Panc1 (cell line): Measurements from ENCODE around the gene SLC26A3. TPM values are rescaled to one million over a fixed set of nuclear protein-coding genes. Genes with fewer than 3 reads are reported as not detected.

ENCODE experiments used
- ATAC-seq: fragments of 200-7000 bp; cut with Tn5 transposase; 2 replicates; pipeline ENCODE4 v1.9.1; 2020; ENCODE audit warnings: mild to moderate bottlenecking, moderate library complexity
- BruUV-seq: library from RNA; stranded (reverse); fragments of 400-500 nt; replicated peaks from 2 replicates; lab custom pipeline; 2021; lab: Mats Ljungman, UMichigan
- CTCF ChIA-PET: fragments of 300-600 bp; sonication (Branson Sonifier 250); formaldehyde crosslinking; loops from one replicate; lab custom pipeline; 2022; ENCODE audit warnings: antibody characterized with exemption; lab: Charles Lee
- POLR2A ChIA-PET: fragments of 300-600 bp; sonication (Branson Sonifier 250); formaldehyde crosslinking; loops from one replicate; lab custom pipeline; 2022; ENCODE audit warnings: antibody characterized with exemption; lab: Charles Lee
- DNase-seq: peaks from one replicate; pipeline ENCODE4 v3.0.0-alpha.2; 2010; ENCODE audit warnings: low read depth, low spot score
- H3K27ac ChIP-seq: 2 replicates; pipeline ENCODE4 v1.5.1; 2011; ENCODE audit warnings: mild to moderate bottlenecking, low read length, inconsistent platforms
- H3K27me3 ChIP-seq: fragments of 200-500 bp; sonication (Bioruptor generic); 2 replicates; pipeline ENCODE4 v1.6.0; 2014; ENCODE audit warnings: low read length, inconsistent platforms; ENCODE audit not compliant: control insufficient read depth, insufficient read depth
- H3K36me3 ChIP-seq: fragments of 200-500 bp; sonication (Bioruptor generic); 2 replicates; pipeline ENCODE4 v1.5.1; 2014; ENCODE audit warnings: inconsistent platforms, mild to moderate bottlenecking, low read length, moderate library complexity; ENCODE audit not compliant: control insufficient read depth, insufficient read depth
- H3K4me1 ChIP-seq: 2 replicates; pipeline ENCODE4 v1.5.1; 2011; ENCODE audit warnings: inconsistent platforms, mild to moderate bottlenecking, low read length, moderate library complexity; ENCODE audit not compliant: control insufficient read depth, insufficient read depth
- H3K4me3 ChIP-seq, 2 experiments: 2 replicates each; pipeline ENCODE4 v1.5.1; 2011 to 2012; ENCODE audit warnings: low read depth in 2 of 2, low read length in 2 of 2, mild to moderate bottlenecking in 2 of 2, inconsistent platforms in 1 of 2, moderate library complexity in 1 of 2
- H3K9me3 ChIP-seq: fragments of 200-500 bp; sonication (Bioruptor generic); 2 replicates; pipeline ENCODE4 v1.5.1; 2014; ENCODE audit warnings: low read depth, mild to moderate bottlenecking, inconsistent platforms, low read length, moderate library complexity; ENCODE audit not compliant: control insufficient read depth, insufficient read depth
- POLR2AphosphoS5 ChIP-seq: IDR thresholded peaks from 2 replicates; pipeline ENCODE4 v1.6.1; 2012; ENCODE audit warnings: mild to moderate bottlenecking, low read depth, low read length, moderate library complexity
- SIN3A ChIP-seq: IDR thresholded peaks from 2 replicates; pipeline ENCODE4 v1.6.1; 2012; ENCODE audit warnings: low read depth, mild to moderate bottlenecking, low read length, moderate library complexity, borderline replicate concordance; ENCODE audit not compliant: insufficient read depth
- TCF7L2 ChIP-seq: IDR thresholded peaks from 2 replicates; pipeline ENCODE4 v1.6.1; 2011; ENCODE audit warnings: mild to moderate bottlenecking, low read depth, low read length, inconsistent platforms
- in situ Hi-C: cut with HindIII; loops from 2 replicates; pipeline ENCODE4 v1.10.0; 2016; ENCODE audit warnings: low sequenced_read_pairs, low pct_unique_long_range_greater_than_20kb
- intact Hi-C: fragments of 100-400 bp; cut with micrococcal nuclease; formaldehyde crosslinking; loops from one replicate; pipeline ENCODE4 v1.10.0; 2022; ENCODE audit not compliant: unreplicated experiment
- total RNA-seq: library from RNA; stranded (reverse); gene quantifications from one replicate; pipeline ENCODE4 v1.2.1, GENCODE V29; 2021; ENCODE audit not compliant: unreplicated experiment
- TF ChIP-seq, protein P1 (sequence below), 2 experiments: IDR thresholded peaks; 2 replicates each; pipeline ENCODE4 v1.6.1; 2011 to 2012; ENCODE audit warnings: low read depth in 2 of 2, control low read depth in 1 of 2, low read length in 1 of 2, mild to moderate bottlenecking in 1 of 2, moderate library complexity in 1 of 2; ENCODE audit not compliant: insufficient read depth in 1 of 2
- TF ChIP-seq, protein P2 (sequence below): fragments of 450-650 bp; IDR thresholded peaks from 2 replicates; pipeline ENCODE4 v1.5.1; 2017; ENCODE audit warnings: mild to moderate bottlenecking

The SLC26A3 gene
- total RNA-seq, 1 experiment from 2014 or later = 0.36 TPM

- peak; percentile 93 for DNase-seq
- Histone ChIP-seq H3K36me3 (peaks cover 7% of the 10 kb centered on the region), H3K27ac (peak within 1 kb of the TSS; percentile 96), H3K9me3 (no peaks in the 10 kb centered on the region), H3K4me3 (peak within 1 kb of the TSS; percentile 96 to 97), H3K4me1 (peaks cover 19% of the 10 kb centered on the region), H3K27me3 (no peaks in the 10 kb centered on the region)
- BruUV-seq = no TSS peak
- intact Hi-C loops (loop anchor here (2.0 kb wide), 1 partner anchor 131 kb away; no protein-coding TSS in a partner anchor), in situ Hi-C loops (no loop called here)
- ChIA-PET CTCF (interaction anchor here (0.5 to 1.9 kb wide), 8 partner anchors 12 to 774 kb away, joined by 3 to 26 read pairs (median 5); no protein-coding TSS in a partner anchor), POLR2A (interaction anchor here (0.5 to 0.8 kb wide), 3 partner anchors 46 to 148 kb away, joined by 3 to 4 read pairs (median 4); no protein-coding TSS in a partner anchor)
- ATAC-seq = peak; percentile 98
- TF ChIP-seq POLR2AphosphoS5 = peak; percentile 86
- TF ChIP-seq, protein P1, sequence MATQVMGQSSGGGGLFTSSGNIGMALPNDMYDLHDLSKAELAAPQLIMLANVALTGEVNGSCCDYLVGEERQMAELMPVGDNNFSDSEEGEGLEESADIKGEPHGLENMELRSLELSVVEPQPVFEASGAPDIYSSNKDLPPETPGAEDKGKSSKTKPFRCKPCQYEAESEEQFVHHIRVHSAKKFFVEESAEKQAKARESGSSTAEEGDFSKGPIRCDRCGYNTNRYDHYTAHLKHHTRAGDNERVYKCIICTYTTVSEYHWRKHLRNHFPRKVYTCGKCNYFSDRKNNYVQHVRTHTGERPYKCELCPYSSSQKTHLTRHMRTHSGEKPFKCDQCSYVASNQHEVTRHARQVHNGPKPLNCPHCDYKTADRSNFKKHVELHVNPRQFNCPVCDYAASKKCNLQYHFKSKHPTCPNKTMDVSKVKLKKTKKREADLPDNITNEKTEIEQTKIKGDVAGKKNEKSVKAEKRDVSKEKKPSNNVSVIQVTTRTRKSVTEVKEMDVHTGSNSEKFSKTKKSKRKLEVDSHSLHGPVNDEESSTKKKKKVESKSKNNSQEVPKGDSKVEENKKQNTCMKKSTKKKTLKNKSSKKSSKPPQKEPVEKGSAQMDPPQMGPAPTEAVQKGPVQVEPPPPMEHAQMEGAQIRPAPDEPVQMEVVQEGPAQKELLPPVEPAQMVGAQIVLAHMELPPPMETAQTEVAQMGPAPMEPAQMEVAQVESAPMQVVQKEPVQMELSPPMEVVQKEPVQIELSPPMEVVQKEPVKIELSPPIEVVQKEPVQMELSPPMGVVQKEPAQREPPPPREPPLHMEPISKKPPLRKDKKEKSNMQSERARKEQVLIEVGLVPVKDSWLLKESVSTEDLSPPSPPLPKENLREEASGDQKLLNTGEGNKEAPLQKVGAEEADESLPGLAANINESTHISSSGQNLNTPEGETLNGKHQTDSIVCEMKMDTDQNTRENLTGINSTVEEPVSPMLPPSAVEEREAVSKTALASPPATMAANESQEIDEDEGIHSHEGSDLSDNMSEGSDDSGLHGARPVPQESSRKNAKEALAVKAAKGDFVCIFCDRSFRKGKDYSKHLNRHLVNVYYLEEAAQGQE (IDR thresholded peaks at IDR 0.05; ENCODE audit: insufficient read depth in 1 of 2, low read depth in 2 of 2, low read length in 1 of 2) = peak in 1 of 2 experiments; percentile 65; a peak in 1 of 4 replicates
- TF ChIP-seq, protein P2, sequence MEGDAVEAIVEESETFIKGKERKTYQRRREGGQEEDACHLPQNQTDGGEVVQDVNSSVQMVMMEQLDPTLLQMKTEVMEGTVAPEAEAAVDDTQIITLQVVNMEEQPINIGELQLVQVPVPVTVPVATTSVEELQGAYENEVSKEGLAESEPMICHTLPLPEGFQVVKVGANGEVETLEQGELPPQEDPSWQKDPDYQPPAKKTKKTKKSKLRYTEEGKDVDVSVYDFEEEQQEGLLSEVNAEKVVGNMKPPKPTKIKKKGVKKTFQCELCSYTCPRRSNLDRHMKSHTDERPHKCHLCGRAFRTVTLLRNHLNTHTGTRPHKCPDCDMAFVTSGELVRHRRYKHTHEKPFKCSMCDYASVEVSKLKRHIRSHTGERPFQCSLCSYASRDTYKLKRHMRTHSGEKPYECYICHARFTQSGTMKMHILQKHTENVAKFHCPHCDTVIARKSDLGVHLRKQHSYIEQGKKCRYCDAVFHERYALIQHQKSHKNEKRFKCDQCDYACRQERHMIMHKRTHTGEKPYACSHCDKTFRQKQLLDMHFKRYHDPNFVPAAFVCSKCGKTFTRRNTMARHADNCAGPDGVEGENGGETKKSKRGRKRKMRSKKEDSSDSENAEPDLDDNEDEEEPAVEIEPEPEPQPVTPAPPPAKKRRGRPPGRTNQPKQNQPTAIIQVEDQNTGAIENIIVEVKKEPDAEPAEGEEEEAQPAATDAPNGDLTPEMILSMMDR = peak; percentile 85
- TF ChIP-seq SIN3A = peak; percentile 87; the same call in 1 of the 2 replicates
- peak; percentile 26; the same call in 1 of the 2 replicates for TF ChIP-seq TCF7L2
These were observed 59.3 kb downstream of the SLC26A3 start, which contains the start of gene CBLL1 for GRCh38 chr7:107743567-107744344. TSS of gene CBLL1 (plus strand) at chr7:107744142. CDS start at chr7:107744164, 22 bp downstream.

DNA sequence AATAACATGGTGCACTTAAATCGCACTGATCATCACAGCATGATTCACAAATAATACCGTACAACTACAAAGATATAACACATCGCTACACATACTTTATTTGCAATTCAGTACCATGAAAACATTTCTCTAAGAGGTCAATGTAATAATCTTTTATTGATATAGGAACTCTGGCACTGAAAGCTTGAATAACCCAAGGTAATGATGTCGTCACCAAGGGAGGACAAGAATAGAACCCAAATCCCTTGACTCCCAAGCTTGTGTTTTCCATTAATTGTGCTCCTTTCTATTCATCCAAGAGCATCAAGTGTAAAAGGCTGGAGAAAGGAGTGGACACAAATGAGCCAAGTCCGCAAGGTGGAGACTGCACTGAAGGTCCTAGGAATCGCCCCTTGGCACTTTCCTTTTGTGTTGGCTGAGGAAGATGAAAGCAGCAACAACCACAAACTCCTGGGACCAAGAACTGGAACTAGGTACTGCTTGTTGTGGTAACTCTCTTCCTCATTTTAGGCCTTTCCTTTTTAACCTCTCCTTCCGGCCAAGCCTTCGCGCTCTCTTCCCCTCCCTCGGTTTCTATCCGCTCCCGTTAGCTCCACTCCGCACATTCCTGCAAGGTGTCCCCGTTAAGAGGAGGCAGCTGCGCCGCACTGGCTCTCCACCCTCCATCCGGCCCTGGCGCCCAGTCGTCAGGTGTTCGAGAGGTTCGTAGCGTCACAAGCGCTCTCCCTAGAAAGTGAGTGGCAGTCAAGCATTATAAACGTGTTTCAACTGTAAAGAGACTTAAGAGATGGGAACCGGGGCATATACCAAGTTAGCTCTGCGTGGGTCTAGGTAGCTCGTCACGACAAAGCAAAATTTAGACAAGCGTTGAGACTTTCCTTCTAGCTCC lies 60.1 kb downstream of the SLC26A3 start:
- peak; percentile 15 for DNase-seq
- H3K4me3 ChIP-seq = peak overlapping the region; percentile 96 to 97
- H3K9me3 ChIP-seq = no peaks in the 10 kb centered on the region
- ATAC-seq = peak; percentile 66
- CTCF ChIA-PET = interaction anchor here (0.6 to 1.9 kb wide), 7 partner anchors 11 to 774 kb away, joined by 3 to 26 read pairs (median 4); no protein-coding TSS in a partner anchor
- TF ChIP-seq POLR2AphosphoS5 (no peak), TCF7L2 (no peak)
- TF ChIP-seq, protein P2 = no peak
- TF ChIP-seq, protein P1 (IDR thresholded peaks at IDR 0.05; ENCODE audit: insufficient read depth in 1 of 2, low read depth in 2 of 2, low read length in 1 of 2) = no peak
- peaks cover 19% of the 10 kb centered on the region for H3K4me1 ChIP-seq
- intact Hi-C loops (loop anchor here (2.0 kb wide), 1 partner anchor 132 kb away; no protein-coding TSS in a partner anchor), in situ Hi-C loops (no loop called here)
- POLR2A ChIA-PET = interaction anchor here (0.5 to 0.8 kb wide), 4 partner anchors 45 to 149 kb away, joined by 3 to 4 read pairs (median 4); no protein-coding TSS in a partner anchor
- peak overlapping the region; percentile 96 for H3K27ac ChIP-seq
- TSS peak; percentile 90 for BruUV-seq
- peaks cover 3% of the 10 kb centered on the region for H3K36me3 ChIP-seq
- H3K27me3 ChIP-seq = no peaks in the 10 kb centered on the region
